ENCODE measurements around the gene KRT5. TPM values are rescaled to one million over a fixed set of nuclear protein-coding genes. Genes with fewer than 3 reads are reported as not detected.
A peak's percentile ranks its signal among the peaks of the same experiment; 100 is the strongest.
"Not testable (repeated sequence)": the region's sequence is repeated elsewhere in the genome, so short reads cannot be mapped to it uniquely, and the experiment has no call there.

KRT5 gene
- total RNA-seq, 1 donor from 2014 or later = not detected

- DNase-seq (ENCODE audit: low spot score) = peak; percentile 33
These were observed 977 bp upstream of the KRT5 start for GRCh38 chr12:52521175-52521567.

GRCh38 chr12:52519387-52519703, 849 bp downstream of the KRT5 start:
- peak; percentile 6 for DNase-seq (ENCODE audit: low spot score)

- peak; percentile 6 for DNase-seq (ENCODE audit: low spot score)
These were observed 1.4 kb downstream of the KRT5 start for GRCh38 chr12:52518574-52519386.

- peak; percentile 0 for DNase-seq (ENCODE audit: low spot score)
These were observed 2.3 kb downstream of the KRT5 start for GRCh38 chr12:52517888-52518287.

GRCh38 chr12:52517005-52517835, 3.0 kb downstream of the KRT5 start:
- DNase-seq (ENCODE audit: low spot score) = peak; percentile 5

GRCh38 chr12:52515927-52516831, 4.0 kb downstream of the KRT5 start:
- DNase-seq (ENCODE audit: low spot score) = peak; percentile 6

GRCh38 chr12:52515319-52515646, 4.9 kb downstream of the KRT5 start:
- no peak for DNase-seq (ENCODE audit: low spot score)

GRCh38 chr12:52514471-52515318, 5.5 kb downstream of the KRT5 start:
- peak; percentile 4 for DNase-seq (ENCODE audit: low spot score)

GRCh38 chr12:52513736-52514135, 6.5 kb downstream of the KRT5 start:
- DNase-seq (ENCODE audit: low spot score) = no peak

GRCh38 chr12:52508211-52508610, 12.0 kb downstream of the KRT5 start:
- DNase-seq (ENCODE audit: low spot score) = peak; percentile 5

- DNase-seq (ENCODE audit: low spot score) = peak; percentile 16
These were observed 13.1 kb downstream of the KRT5 start for GRCh38 chr12:52506858-52507715.

GRCh38 chr12:52502877-52503276, 17.3 kb downstream of the KRT5 start:
- DNase-seq (ENCODE audit: low spot score) = no peak

GRCh38 chr12:52501490-52501889, 18.7 kb downstream of the KRT5 start:
- DNase-seq (ENCODE audit: low spot score) = no peak

- not testable (repeated sequence) for DNase-seq (ENCODE audit: low spot score)
These were observed 19.6 kb downstream of the KRT5 start for GRCh38 chr12:52500574-52500973.

- DNase-seq (ENCODE audit: low spot score) = no peak
These were observed 20.2 kb downstream of the KRT5 start for GRCh38 chr12:52499806-52500560.

- no peak for DNase-seq (ENCODE audit: low spot score)
These were observed 21.2 kb downstream of the KRT5 start for GRCh38 chr12:52498946-52499345.

GRCh38 chr12:52497975-52498374, 22.2 kb downstream of the KRT5 start:
- DNase-seq (ENCODE audit: low spot score) = no peak

GRCh38 chr12:52496590-52497071, 23.6 kb downstream of the KRT5 start:
- no peak for DNase-seq (ENCODE audit: low spot score)

GRCh38 chr12:52496054-52496453, 24.1 kb downstream of the KRT5 start:
- no peak for DNase-seq (ENCODE audit: low spot score)
